ENCODE measurements around the gene RASA3. TPM values are rescaled to one million over a fixed set of nuclear protein-coding genes. Genes with fewer than 3 reads are reported as not detected.

The RASA3 gene
- polyA plus RNA-seq, 3 donors, result 9.0 to 32.6 (median 16.6) TPM

- WGBS (ENCODE audit: insufficient coverage), result 91% methylated on average over 5 of the region's 7 CpGs
- Histone ChIP-seq H3K4me2 (replicated peaks; ENCODE audit: extremely low read depth, low read length, poor library complexity, severe bottlenecking) (no peak overlapping the region), H3K4me3 (replicated peaks in 1 of 3; ENCODE audit: low read depth in 2 of 3, low read length in 3 of 3) (peak overlapping the region in 1 of 3 experiments; percentile 7), H3K36me3 (replicated peaks in 1 of 2; ENCODE audit: control insufficient read depth in 1 of 2, insufficient read depth in 2 of 2, low read length in 2 of 2) (no peaks in the 10 kb centered on the region), H3K9ac (ENCODE audit: insufficient read depth, low read length, poor library complexity, severe bottlenecking) (no peak overlapping the region), H2AFZ (ENCODE audit: insufficient read depth, low read depth, low read length, poor library complexity, severe bottlenecking) (no peak overlapping the region), H3K27me3 (ENCODE audit: control insufficient read depth in 2 of 2, insufficient read depth in 2 of 2, low read length in 2 of 2) (no peaks in the 10 kb centered on the region), H3K27ac (ENCODE audit: low read depth in 1 of 2, low read length in 2 of 2) (no peak overlapping the region), H3K4me1 (ENCODE audit: control insufficient read depth in 1 of 2, insufficient read depth in 2 of 2, low read length in 2 of 2) (peaks cover 55 to 65% of the 10 kb centered on the region in 2 donors), H4K20me1 (ENCODE audit: insufficient read depth, low read length) (no peaks in the 10 kb centered on the region), H3K79me2 (ENCODE audit: insufficient read depth, low read length) (no peaks in the 10 kb centered on the region), H3K9me3 (replicated peaks in 1 of 2; ENCODE audit: control insufficient read depth in 1 of 2, insufficient read depth in 1 of 2, low read length in 2 of 2) (no peaks in the 10 kb centered on the region)
- no peak overlapping the region for H3K4me3 Mint-ChIP-seq
- peak overlapping the region in 3 of 7 donors; percentile 32 to 66 (median 33) for H3K27ac Mint-ChIP-seq
- H3K9me3 Mint-ChIP-seq, result peaks cover 0 to 4% (median 0%) of the 10 kb centered on the region in 7 donors
- no peak for DNase-seq
- H3K4me1 Mint-ChIP-seq, result peaks cover 73% of the 10 kb centered on the region
- no peak for TF ChIP-seq CTCF (IDR thresholded peaks at IDR 0.05)
- H3K27me3 Mint-ChIP-seq (ENCODE audit: low read depth in 3 of 3), result peaks cover 4 to 13% (median 6%) of the 10 kb centered on the region in 3 donors
- peaks cover 0 to 2% of the 10 kb centered on the region in 2 donors for H3K36me3 Mint-ChIP-seq
- intact Hi-C loops (cut with micrococcal nuclease), result no loop called here
Measured at GRCh38 chr13:114152285-114152645, 19.8 kb upstream of the RASA3 start.

- Histone ChIP-seq H3K79me2 (ENCODE audit: insufficient read depth, low read length) (no peaks in the 10 kb centered on the region), H3K9me3 (replicated peaks in 1 of 2; ENCODE audit: control insufficient read depth in 1 of 2, insufficient read depth in 1 of 2, low read length in 2 of 2) (no peaks in the 10 kb centered on the region), H3K9ac (ENCODE audit: insufficient read depth, low read length, poor library complexity, severe bottlenecking) (no peak overlapping the region), H3K27ac (ENCODE audit: low read depth in 1 of 2, low read length in 2 of 2) (no peak overlapping the region), H4K20me1 (ENCODE audit: insufficient read depth, low read length) (no peaks in the 10 kb centered on the region), H3K4me3 (replicated peaks in 1 of 3; ENCODE audit: low read depth in 2 of 3, low read length in 3 of 3) (no peak overlapping the region), H3K36me3 (replicated peaks in 1 of 2; ENCODE audit: control insufficient read depth in 1 of 2, insufficient read depth in 2 of 2, low read length in 2 of 2) (no peaks in the 10 kb centered on the region), H3K4me2 (replicated peaks; ENCODE audit: extremely low read depth, low read length, poor library complexity, severe bottlenecking) (peak overlapping the region; percentile 28), H3K4me1 (ENCODE audit: control insufficient read depth in 1 of 2, insufficient read depth in 2 of 2, low read length in 2 of 2) (peaks cover 55 to 65% of the 10 kb centered on the region in 2 donors), H3K27me3 (ENCODE audit: control insufficient read depth in 2 of 2, insufficient read depth in 2 of 2, low read length in 2 of 2) (no peaks in the 10 kb centered on the region), H2AFZ (ENCODE audit: insufficient read depth, low read depth, low read length, poor library complexity, severe bottlenecking) (peak overlapping the region; percentile 37)
- intact Hi-C loops (cut with micrococcal nuclease), result no loop called here
- Mint-ChIP-seq H3K27me3 (ENCODE audit: low read depth in 3 of 3) (peaks cover 2 to 10% (median 4%) of the 10 kb centered on the region in 3 donors), H3K4me3 (peak overlapping the region in 1 of 2 donors; percentile 64), H3K4me1 (peaks cover 75% of the 10 kb centered on the region), H3K9me3 (peaks cover 0 to 4% (median 0%) of the 10 kb centered on the region in 7 donors), H3K27ac (peak overlapping the region in 6 of 7 donors; percentile 46 to 84 (median 75)), H3K36me3 (peaks cover 0 to 2% of the 10 kb centered on the region in 2 donors)
- peak in 2 of 3 donors; percentile 56 to 58 for DNase-seq
- WGBS (ENCODE audit: insufficient coverage), result 54% methylated on average over 18 of the region's 28 CpGs
- TF ChIP-seq CTCF (IDR thresholded peaks at IDR 0.05), result no peak
Measured at GRCh38 chr13:114151565-114152284, 19.3 kb upstream of the RASA3 start.
